SK-N-SH (cell line): ENCODE results near the gene SLC2A8. TPM values are rescaled to one million over a fixed set of nuclear protein-coding genes. Genes with fewer than 3 reads are reported as not detected.

Experiments used
- CTCF ChIA-PET: fragments of 300-600, 350-600 bp; formaldehyde crosslinking; extraction: SDS; loops from one replicate; lab custom pipeline; 2021; lab: Yijun Ruan, JAX
- POLR2A ChIA-PET: fragments of 350-600 bp; sonication (Branson Sonifier 250); formaldehyde crosslinking; extraction: SDS; loops from one replicate; lab custom pipeline; 2020; ENCODE audit warnings: antibody characterized with exemption, inconsistent platforms; lab: Yijun Ruan, JAX
- DNase-seq: peaks from one replicate; pipeline ENCODE4 v3.0.0; 2012
- H2AFZ ChIP-seq: fragments of 200-600 bp; sonication (generic); 2 replicates; pipeline ENCODE4 v1.8.1; 2016; ENCODE audit warnings: antibody characterized with exemption, mild to moderate bottlenecking, low read depth
- H3F3A ChIP-seq: fragments of 200-600 bp; sonication (generic); replicated peaks from 2 replicates; pipeline ENCODE3; 2016; ENCODE audit warnings: antibody characterized with exemption, mild to moderate bottlenecking; ENCODE audit not compliant: insufficient read depth
- H3K27ac ChIP-seq, 2 experiments: fragments of 200-500 bp in 1 of 2; fragments of 200-600 bp in 1 of 2; sonication (Bioruptor generic) in 1 of 2; sonication (generic), shearing (Covaris generic) in 1 of 2; 2 replicates each; pipeline versions ENCODE4 v1.5.1 to v1.6.1; 2014 to 2016; ENCODE audit warnings: low read depth in 2 of 2, inconsistent platforms in 1 of 2, low read length in 1 of 2, mild to moderate bottlenecking in 1 of 2, mixed read lengths in 1 of 2
- H3K27me3 ChIP-seq: fragments of 200-600 bp; sonication (generic), shearing (Covaris generic); 2 replicates; pipeline ENCODE4 v1.6.1; 2016; ENCODE audit warnings: mixed run types; ENCODE audit not compliant: insufficient read depth
- H3K36me3 ChIP-seq, 2 experiments: fragments of 200-500 bp in 1 of 2; fragments of 200-600 bp in 1 of 2; sonication (Bioruptor generic) in 1 of 2; sonication (generic) in 1 of 2; replicated peaks in 1 of 2; 2 replicates each; pipeline versions ENCODE3 to v1.5.1; 2014 to 2016; ENCODE audit warnings: low read length in 1 of 2, mild to moderate bottlenecking in 1 of 2; ENCODE audit not compliant: insufficient read depth in 2 of 2, control insufficient read depth in 1 of 2
- H3K4me1 ChIP-seq, 2 experiments: fragments of 200-500 bp in 1 of 2; fragments of 200-600 bp in 1 of 2; sonication (Bioruptor generic) in 1 of 2; sonication (generic), shearing (Covaris generic) in 1 of 2; 2 replicates each; pipeline versions ENCODE4 v1.5.1 to v1.6.1; 2014 to 2016; ENCODE audit warnings: low read depth in 1 of 2, low read length in 1 of 2, mixed run types in 1 of 2; ENCODE audit not compliant: insufficient read depth in 2 of 2, control insufficient read depth in 1 of 2
- H3K4me2 ChIP-seq: fragments of 200-600 bp; sonication (generic), shearing (Covaris generic); 2 replicates; pipeline ENCODE4 v1.6.1; 2017; ENCODE audit warnings: mixed run types
- H3K4me3 ChIP-seq, 2 experiments: fragments of 200-500 bp in 1 of 2; fragments of 200-600 bp in 1 of 2; sonication (Bioruptor generic) in 1 of 2; sonication (generic), shearing (Covaris generic) in 1 of 2; 2 replicates each; pipeline versions ENCODE4 v1.5.1 to v1.8.1; 2014 to 2016; ENCODE audit warnings: low read depth in 2 of 2, inconsistent platforms in 1 of 2, low read length in 1 of 2, mild to moderate bottlenecking in 1 of 2, mixed read lengths in 1 of 2, moderate library complexity in 1 of 2
- H3K79me2 ChIP-seq: fragments of 200-600 bp; sonication (generic); 2 replicates; pipeline ENCODE4 v1.8.1; 2017; ENCODE audit warnings: mild to moderate bottlenecking; ENCODE audit not compliant: insufficient read depth
- H3K9ac ChIP-seq: fragments of 200-600 bp; sonication (generic); 2 replicates; pipeline ENCODE4 v1.6.1; 2017; ENCODE audit warnings: mixed run types
- H3K9me2 ChIP-seq: fragments of 200-600 bp; sonication (generic); 2 replicates; pipeline ENCODE4 v1.6.1; 2017; ENCODE audit warnings: mixed run types
- H3K9me3 ChIP-seq: fragments of 200-600 bp; sonication (generic); 2 replicates; pipeline ENCODE4 v1.6.1; 2017; ENCODE audit warnings: mixed run types, mild to moderate bottlenecking, moderate library complexity
- H4K20me1 ChIP-seq: fragments of 200-600 bp; sonication (generic); 2 replicates; pipeline ENCODE4 v1.6.1; 2017; ENCODE audit warnings: mild to moderate bottlenecking, mixed run types; ENCODE audit not compliant: insufficient read depth
- EP300 ChIP-seq, 2 experiments: IDR thresholded peaks; 2 replicates each; pipeline versions ENCODE4 v1.4.0 to v1.6.1; 2012; ENCODE audit warnings: borderline replicate concordance in 1 of 2, low read depth in 1 of 2, low read length in 1 of 2
- FOSL2 ChIP-seq: IDR thresholded peaks from 2 replicates; pipeline ENCODE4 v1.4.0; 2012; ENCODE audit warnings: low read depth, mild to moderate bottlenecking, moderate library complexity, borderline replicate concordance
- FOXJ3 ChIP-seq: sonication (generic); formaldehyde crosslinking; IDR thresholded peaks from 2 replicates; pipeline ENCODE4 v1.5.1; 2020; ENCODE audit warnings: mild to moderate bottlenecking, missing genetic modification reagents
- FOXM1 ChIP-seq: IDR thresholded peaks from 2 replicates; pipeline ENCODE4 v1.4.0; 2012; ENCODE audit warnings: low read depth, mild to moderate bottlenecking
- IRF3 ChIP-seq: fragments of 150-350 bp; IDR thresholded peaks from 2 replicates; pipeline ENCODE4 v1.6.1; 2016; ENCODE audit warnings: mild to moderate bottlenecking, low read depth, low read length
- NFIC ChIP-seq: IDR thresholded peaks from 2 replicates; pipeline ENCODE4 v1.4.0; 2012; ENCODE audit warnings: borderline replicate concordance
- POLR2AphosphoS5 ChIP-seq: IDR thresholded peaks from 2 replicates; pipeline ENCODE4 v1.6.1; 2012; ENCODE audit warnings: low read depth, low read length
- REST ChIP-seq: IDR thresholded peaks from 2 replicates; pipeline ENCODE4 v1.6.1; 2012; ENCODE audit warnings: mild to moderate bottlenecking, low read depth, low read length, moderate library complexity
- SMC3 ChIP-seq: IDR thresholded peaks from 2 replicates; pipeline ENCODE4 v1.6.1; 2012; ENCODE audit warnings: low read depth, low read length, improper control_type of control experiment
- TEAD4 ChIP-seq: IDR thresholded peaks from 2 replicates; pipeline ENCODE4 v1.4.0; 2012; ENCODE audit warnings: mild to moderate bottlenecking, borderline replicate concordance; ENCODE audit not compliant: insufficient read depth
- WGBS: methylation state at CpG from one replicate; pipeline ENCODE4 v1.1.6; 2017; ENCODE audit warnings: low lambda C conversion rate; 5-methylcytosine and 5-hydroxymethylcytosine counted together
- polyA plus RNA-seq, 3 experiments: library from polyadenylated mRNA; depleted of rRNA; stranded (reverse); fragments of >200 nt; gene quantifications; 2 replicates each; pipeline ENCODE4 v1.2.3, GENCODE V29; 2012

SLC2A8 gene
- polyA plus RNA-seq, 1 of the 3 experiments (the other 2 are of a cell fraction) = 15.1 TPM

GRCh38 chr9:127388037-127388855, 8.7 kb upstream of the SLC2A8 start (continued):
- TF ChIP-seq FOXM1 (peak; percentile 49; the same call in 1 of the 2 replicates), NFIC (peak; percentile 49; the same call in 1 of the 2 replicates), TEAD4 (peak; percentile 91), REST (no peak), POLR2AphosphoS5 (peak; percentile 68; the same call in 1 of the 2 replicates), FOXJ3 (CRISPR knock-in tag) (no peak), SMC3 (no peak), EP300 (IDR thresholded peaks at IDR 0.05; ENCODE audit: borderline replicate concordance in 1 of 2, low read depth in 1 of 2, low read length in 1 of 2) (peak in 1 of 2 experiments; percentile 81; a peak in 1 of 4 replicates)
- TF ChIP-seq, all 33 proteins: peak for 13

- WGBS = 70% methylated on average over 6 of the region's 6 CpGs
- peak overlapping the region; percentile 7 to 80; a peak in 3 of 4 replicates for H3K27ac ChIP-seq
- no peaks in the 10 kb centered on the region; the same call in 1 of the 2 replicates for H4K20me1 ChIP-seq
- no peaks in the 10 kb centered on the region for H3K36me3 ChIP-seq
- no peaks in the 10 kb centered on the region for H3K9me2 ChIP-seq
- peak overlapping the region; percentile 41 for H3K9ac ChIP-seq
- TF ChIP-seq EP300 (IDR thresholded peaks at IDR 0.05; ENCODE audit: borderline replicate concordance in 1 of 2, low read depth in 1 of 2, low read length in 1 of 2) (no peak), IRF3 (no peak), FOSL2 (no peak)
- H3K27me3 ChIP-seq = no peaks in the 10 kb centered on the region
- ChIA-PET POLR2A (no interaction called here), CTCF (no interaction called here)
- H3K9me3 ChIP-seq = no peaks in the 10 kb centered on the region
- no peaks in the 10 kb centered on the region for H3K79me2 ChIP-seq
- H3K4me1 ChIP-seq = peaks cover 0 to 9% of the 10 kb centered on the region in 2 experiments; a peak in 2 of 4 replicates
- peak overlapping the region; percentile 60 for H3K4me2 ChIP-seq
- no peak for DNase-seq
- H3K4me3 ChIP-seq = no peak overlapping the region
- H3F3A ChIP-seq = peaks cover 30% of the 10 kb centered on the region
- H2AFZ ChIP-seq = peak overlapping the region; percentile 58; the same call in 1 of the 2 replicates
Measured at GRCh38 chr9:127388856-127389238, 8.1 kb upstream of the SLC2A8 start.
